H1 (cell line): ENCODE data around the gene INKA2.

Experiments
- EZH2 ChIP-seq: fragments of 200-600 bp; sonication (generic); IDR thresholded peaks from 2 replicates; pipeline ENCODE4 v1.7.1; 2012; ENCODE audit warnings: low read depth, mild to moderate bottlenecking, moderate library complexity, low read length, inconsistent platforms; ENCODE audit not compliant: severe bottlenecking
- JUND ChIP-seq: IDR thresholded peaks from 2 replicates; pipeline ENCODE4 v1.6.1; 2011; ENCODE audit warnings: mild to moderate bottlenecking, improper control_type of control experiment, low read length

GRCh38 chr1:111750856-111751255 lies 11.7 kb upstream of the INKA2 start:
- TF ChIP-seq EZH2 (no peak), JUND (no peak)
